Stimulated activated CD4-positive, alpha-beta T cell treated with anti-CD3 and anti-CD28 coated beads, Interleukin-15, amount 100 ng/mL, for 24 hours (primary cell): ENCODE results near the gene PALMD.

Experiments
- DNase-seq: peaks from one replicate; pipeline ENCODE4 v3.0.0-alpha.2; 2020

PALMD gene

GRCh38 chr1:99702221-99702620 lies 56.3 kb downstream of the PALMD start:
- no peak for DNase-seq

- no peak for DNase-seq
These were observed 58.5 kb downstream of the PALMD start for GRCh38 chr1:99704356-99704816.

DNA sequence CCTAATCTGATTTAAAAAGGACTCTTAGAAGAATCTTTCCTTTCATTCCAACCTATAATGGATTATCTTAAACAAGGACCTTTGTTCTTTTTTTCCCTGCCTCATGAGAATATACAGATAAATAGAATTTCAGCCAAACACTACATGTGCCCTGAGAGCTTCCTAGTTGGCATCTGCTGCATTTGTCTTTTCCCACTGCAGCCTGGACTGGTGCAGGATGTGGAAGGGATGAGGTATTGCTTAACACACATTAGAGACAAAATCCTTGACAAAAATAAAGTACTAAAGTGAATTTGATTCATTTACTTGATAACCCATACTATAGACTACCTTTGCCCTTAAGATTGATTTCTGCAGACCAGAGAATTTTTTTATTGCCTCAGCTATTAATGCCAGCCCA lies 59.5 kb downstream of the PALMD start:
- DNase-seq: no peak

DNA sequence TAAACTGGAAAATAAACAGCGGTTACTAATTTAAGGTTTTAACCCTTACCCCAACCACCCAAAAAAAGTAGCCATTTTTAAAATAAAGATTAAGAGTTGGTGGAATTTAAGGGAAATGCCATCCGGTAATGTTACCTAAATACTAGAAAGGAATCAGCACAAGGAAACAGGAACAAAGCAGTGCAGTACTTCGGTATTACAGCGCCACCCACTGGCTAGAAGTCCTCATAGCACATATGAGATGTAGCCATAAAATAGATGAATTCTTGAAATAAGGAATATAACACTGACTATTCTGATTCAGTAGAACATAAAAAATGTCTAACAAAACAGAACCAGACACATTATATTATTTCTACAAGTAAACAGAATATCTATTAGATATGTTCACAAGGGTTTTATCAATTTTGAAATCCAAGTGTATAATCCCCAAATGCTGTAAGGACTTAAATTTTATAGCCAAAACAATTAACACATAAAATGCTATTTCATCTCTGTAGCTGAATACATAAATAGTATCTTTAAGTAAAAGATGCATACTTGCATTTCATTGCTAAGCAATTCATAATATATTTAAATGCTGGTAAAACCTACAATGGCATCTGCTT lies 61.7 kb downstream of the PALMD start:
- DNase-seq: peak; percentile 71

DNA sequence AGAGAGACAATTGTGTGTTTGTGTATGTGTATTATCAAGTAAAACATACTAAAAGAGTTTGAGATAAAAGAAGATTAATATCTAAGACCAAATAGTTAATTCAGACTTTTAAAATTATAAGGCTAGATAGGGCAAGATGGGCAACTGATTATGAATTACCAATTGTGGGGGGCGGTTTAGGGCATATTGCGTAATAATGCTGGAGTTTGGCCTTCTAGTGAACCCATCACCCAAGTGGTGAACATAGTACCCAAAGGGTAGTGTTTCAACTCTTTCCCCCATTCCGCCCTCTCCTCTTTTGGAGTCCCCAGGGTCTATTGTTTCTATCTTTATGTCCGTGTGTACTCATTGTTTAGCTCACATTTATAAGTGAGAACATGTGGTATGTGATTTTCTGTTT lies 65.1 kb downstream of the PALMD start:
- DNase-seq: no peak

- no peak for DNase-seq
These were observed 67.1 kb downstream of the PALMD start for GRCh38 chr1:99713006-99713405.

DNA sequence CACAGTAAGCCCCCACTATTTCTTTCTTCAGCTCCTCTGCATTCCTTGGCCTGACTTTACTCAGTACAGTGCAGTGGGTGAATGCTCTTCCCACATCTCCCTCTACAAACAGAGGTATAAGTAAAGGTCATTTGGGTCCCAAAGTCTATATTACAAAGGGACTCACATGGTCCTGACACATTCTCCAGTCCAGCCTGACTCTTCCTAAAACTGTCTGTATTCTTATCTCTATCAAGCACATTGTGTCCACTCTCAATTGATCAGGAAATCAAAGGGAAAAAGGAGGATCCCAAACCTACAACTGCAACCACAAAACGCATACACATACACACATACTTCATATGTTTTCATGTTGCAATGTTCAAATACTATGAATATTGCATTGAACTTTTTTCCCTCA lies 71.1 kb downstream of the PALMD start:
- no peak for DNase-seq

DNA sequence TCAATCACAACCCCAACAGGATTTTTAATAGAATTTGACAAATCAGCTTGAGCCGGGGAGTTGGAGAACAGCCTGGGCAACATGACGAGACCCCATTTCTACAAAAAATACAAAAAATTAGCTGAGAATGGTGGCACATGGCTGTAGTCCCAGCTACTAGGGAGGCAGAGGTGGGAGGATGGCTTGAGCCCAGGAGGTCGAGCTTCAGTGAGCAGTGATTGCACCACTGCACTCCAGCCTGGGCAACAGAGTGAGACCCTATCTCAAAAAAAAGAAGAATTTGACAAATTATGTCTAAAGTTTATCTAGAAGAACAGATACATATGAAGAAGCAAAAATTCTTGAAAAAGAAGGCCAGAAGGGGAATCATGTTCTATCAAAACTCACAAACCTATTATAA lies 77.3 kb downstream of the PALMD start:
- DNase-seq: no peak

GRCh38 chr1:99725996-99726395 lies 80.1 kb downstream of the PALMD start:
- DNase-seq: no peak

DNA sequence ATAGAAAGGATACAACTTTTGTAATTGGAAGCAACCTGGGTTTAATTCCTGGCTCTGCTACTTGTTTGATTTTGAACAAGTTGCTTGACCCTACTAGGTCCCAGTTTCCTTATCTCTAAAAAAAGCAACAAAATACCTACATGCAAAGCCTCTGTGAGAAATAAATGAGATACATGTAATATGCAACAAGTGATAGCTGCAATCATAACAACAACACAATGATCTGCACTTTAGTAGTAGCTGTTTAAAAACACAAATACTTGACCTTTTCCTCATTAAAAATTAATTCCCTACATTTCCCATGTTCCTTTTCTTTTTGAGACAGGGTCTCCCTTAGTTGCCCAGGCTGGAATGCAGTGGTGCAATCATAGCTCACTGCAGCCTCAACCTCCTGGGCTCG lies 80.5 kb downstream of the PALMD start:
- DNase-seq: no peak

- no peak for DNase-seq
These were observed 80.9 kb downstream of the PALMD start for GRCh38 chr1:99726818-99727217.

- no peak for DNase-seq
These were observed 81.8 kb downstream of the PALMD start for GRCh38 chr1:99727575-99728185.

GRCh38 chr1:99728494-99729235 lies 82.8 kb downstream of the PALMD start:
- DNase-seq: no peak

DNA sequence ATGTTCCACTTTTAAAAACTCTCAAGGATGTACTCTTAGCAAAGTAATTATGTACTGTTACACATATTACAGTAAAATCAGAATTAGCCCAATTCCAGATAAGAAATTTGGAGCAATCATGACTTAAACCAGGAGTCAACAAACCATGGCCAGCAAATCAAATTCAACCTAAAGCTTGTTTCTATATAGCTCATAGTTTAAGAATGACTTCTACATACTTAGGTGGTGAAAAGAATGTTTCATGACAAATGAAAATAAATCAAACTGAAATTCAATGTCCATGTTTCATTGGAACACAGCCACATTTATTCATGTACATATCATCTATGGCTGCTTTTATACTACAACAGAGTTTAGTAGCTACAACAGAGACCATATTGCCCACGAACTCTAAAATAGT lies 85.5 kb downstream of the PALMD start:
- no peak for DNase-seq

- DNase-seq: no peak
These were observed 89.9 kb downstream of the PALMD start for GRCh38 chr1:99735852-99736251.

- no peak for DNase-seq
These were observed 91.1 kb downstream of the PALMD start for GRCh38 chr1:99737016-99737415.

DNA sequence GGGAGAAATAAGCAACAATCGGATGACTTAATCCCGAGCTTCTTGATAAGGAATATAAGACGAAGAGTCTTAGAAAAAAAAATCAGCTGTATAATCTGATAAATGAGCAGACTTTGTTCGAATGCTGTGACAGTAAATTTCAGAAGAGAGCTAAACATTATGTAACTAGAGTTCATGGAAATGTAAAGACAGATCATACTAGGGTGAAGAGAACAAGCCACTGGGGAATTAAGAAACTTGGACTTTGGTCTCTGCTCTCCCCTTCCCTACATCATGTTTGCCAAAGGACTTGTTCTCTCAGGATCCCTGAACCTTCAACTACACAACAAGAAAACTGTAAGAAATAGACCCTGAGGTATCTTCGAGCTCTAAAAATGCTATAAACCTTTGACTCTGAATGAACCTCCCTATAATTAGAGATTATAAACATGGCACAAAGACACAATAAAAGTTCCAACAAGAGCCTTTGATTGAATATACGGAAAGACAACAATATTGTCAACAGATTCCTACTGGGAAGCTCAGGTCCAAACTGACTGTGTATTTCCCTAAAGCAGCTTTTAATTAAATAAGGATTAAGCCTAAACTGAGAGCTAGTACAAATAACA lies 93.0 kb downstream of the PALMD start:
- DNase-seq: no peak

DNA sequence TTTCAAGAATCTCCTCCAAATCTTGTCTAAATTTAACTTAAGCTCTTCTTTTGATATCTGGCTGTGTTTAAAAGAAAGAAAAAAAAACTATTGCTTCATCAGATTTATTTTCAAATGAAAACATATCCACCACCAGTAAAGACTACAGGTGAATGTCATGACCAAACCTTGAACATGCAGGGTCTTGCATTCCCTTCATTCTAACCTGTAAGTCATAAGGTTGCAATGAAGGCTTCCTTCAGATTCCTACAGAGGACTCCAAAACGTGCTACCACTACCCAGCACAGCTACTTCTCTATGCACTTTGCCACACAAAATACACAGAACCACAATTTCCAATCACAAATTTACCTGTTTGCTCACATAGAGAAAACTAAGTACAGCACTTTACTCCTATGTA lies 94.2 kb downstream of the PALMD start:
- DNase-seq: no peak
